GM19023 (cell line): Measurements from ENCODE around the gene MAP6D1.
A peak's percentile ranks its signal among the peaks of the same experiment; 100 is the strongest.

Experiments
- ATAC-seq: cut with Tn5 transposase; IDR thresholded peaks from one replicate; pipeline ENCODE4 v1.9.1; 2021; ENCODE audit warnings: mild to moderate bottlenecking, moderate library complexity; ENCODE audit not compliant: unreplicated experiment

Gene MAP6D1

DNA sequence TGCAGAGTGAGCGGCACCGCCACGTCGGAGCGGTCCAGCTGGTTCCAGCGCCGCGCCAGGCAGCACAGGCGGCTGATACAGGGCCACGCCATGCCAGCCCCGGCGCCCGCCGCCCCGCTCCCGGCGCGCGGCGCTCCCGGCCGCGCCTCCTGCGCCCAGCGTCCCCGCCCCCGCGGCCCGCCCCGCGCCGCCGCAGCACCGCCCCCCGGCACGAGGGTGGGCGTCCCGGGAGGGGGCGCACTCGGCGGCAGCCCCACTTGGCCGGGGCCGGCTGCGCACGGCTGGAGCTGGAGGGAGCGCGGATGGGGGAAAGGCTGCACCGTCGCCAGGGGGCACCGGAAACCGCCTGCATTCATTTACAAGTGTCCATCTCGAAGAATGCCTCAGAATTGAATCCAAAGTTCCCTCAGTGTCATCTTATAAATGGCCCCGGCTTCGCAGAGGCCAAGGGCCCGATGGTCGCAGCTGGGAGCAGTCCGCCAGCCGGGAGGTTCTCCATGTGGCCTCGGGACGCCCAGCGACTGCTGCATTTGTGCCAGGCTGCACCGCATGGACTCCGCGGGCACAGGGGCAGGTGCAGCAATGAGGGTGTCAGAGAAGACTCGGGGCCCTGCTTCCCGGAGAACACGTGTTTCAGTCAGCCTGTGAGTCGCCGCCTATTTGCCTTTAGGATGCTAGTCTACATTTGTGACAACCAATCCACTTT is at the start of gene MAP6D1:
TSS of gene MAP6D1 (minus strand) at position 122 of the 706 bp plus-strand sequence. CDS start at position 92, 30 bp downstream.
- ATAC-seq = peak; percentile 42

DNA sequence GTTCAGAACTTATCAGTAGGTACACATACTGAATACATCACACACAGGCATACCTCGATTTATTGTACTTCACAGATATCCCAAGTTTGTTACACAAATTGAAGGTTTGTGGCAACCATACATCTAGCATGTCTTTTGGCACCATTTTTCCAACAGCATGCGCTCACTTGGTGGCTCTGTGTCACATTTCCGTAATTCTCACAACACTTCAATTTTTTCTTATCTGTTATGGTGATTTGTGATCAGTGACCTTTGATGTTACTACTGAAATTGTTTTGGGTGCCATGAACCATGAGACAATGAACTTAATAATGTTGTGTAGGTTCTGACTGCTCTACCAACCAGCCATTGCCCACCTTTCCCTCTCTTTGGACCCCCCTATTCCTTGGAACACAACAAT is 48.5 kb upstream of the MAP6D1 start:
- no peak for ATAC-seq

DNA sequence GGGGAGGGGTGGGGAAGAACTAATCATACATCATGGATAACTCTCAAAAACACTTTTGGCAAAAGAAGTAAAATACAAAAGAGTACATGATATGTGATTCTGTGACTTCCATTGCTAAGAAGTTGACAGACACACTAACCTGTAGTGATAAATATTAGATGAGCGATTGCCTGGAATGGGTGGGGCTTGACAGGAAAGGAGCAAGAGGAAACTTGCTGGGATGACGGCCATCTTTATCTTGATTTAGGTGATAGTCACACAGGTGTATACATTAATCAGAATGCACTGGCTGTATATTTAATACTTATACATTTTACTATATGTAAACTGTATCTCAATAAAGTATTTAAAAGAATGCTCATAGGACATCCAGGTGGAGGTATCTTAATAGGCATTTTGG is 46.2 kb upstream of the MAP6D1 start:
- ATAC-seq = no peak

DNA sequence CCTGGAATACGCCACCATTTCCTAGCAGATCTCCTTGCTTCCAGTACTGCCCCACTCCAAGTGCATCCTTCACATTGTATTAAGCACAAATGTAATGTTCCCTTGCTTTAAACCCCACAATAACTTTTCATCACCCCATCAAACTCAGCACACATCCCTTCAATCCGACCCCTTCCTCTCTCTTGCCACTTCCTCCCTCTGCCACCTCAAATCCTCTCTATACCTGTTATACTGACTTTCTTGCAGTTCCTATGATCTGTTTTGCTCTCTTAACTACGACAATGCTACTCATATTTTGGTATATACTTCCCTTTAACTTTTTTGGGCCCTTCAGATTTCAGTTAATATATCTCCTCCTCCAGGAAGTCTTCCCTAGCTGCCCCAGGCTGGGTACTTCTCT is 45.2 kb upstream of the MAP6D1 start:
- no peak for ATAC-seq

DNA sequence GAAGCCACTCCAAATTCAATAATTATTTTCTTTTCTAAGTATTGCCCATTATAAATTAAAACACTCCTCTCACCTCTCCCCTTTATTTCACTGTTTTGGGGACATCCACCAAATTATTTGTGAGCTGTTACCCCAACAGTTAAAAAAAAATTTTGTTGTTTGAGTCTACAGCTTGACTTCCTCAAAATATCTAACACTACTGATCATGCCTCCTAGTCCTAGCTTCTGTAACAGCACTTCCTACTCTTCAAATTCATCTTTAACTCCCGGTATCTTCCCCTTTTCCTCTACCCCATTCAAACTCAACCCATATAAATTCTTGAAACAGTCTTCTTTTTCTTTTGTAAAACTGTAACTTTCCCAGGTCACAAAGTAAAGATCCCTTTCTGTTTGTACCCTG is 43.4 kb upstream of the MAP6D1 start:
- ATAC-seq = no peak

DNA sequence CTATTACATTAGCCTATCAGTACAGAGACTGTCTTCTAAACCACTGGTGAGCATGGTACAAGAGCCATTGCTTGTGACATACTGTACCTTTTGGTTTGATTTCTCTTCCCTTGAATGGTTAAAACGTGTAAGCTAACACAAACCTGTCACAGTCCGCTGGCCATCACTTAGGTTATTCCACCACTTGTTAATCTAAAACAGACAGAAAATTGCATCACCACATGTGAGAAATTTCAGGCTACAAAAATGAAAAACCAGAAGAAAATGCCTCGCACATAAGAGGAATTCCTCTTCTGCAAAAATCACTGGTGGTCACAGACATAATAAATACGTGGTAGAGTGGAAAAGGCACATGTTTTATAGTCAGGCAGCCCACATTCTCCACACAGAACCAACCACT is 37.2 kb upstream of the MAP6D1 start:
- no peak for ATAC-seq

DNA sequence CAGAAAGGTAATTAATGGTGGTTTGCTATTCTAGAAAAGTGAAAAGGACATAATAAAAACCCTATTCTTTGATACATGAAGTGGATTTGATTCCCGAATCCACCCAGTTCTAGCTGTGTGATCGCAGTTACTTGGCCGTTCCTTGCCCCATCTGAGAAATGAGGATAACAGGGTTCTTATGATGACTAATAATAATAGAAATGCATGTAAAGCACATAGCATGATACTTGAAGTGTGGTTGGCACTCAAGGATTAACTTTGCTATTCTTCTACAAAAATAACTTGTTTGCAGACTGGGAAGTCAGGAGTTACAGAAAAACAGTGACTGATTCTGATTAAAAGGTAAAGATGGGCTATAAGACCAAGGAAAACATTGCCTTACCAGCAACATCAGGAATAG is 32.5 kb upstream of the MAP6D1 start:
- ATAC-seq = no peak

DNA sequence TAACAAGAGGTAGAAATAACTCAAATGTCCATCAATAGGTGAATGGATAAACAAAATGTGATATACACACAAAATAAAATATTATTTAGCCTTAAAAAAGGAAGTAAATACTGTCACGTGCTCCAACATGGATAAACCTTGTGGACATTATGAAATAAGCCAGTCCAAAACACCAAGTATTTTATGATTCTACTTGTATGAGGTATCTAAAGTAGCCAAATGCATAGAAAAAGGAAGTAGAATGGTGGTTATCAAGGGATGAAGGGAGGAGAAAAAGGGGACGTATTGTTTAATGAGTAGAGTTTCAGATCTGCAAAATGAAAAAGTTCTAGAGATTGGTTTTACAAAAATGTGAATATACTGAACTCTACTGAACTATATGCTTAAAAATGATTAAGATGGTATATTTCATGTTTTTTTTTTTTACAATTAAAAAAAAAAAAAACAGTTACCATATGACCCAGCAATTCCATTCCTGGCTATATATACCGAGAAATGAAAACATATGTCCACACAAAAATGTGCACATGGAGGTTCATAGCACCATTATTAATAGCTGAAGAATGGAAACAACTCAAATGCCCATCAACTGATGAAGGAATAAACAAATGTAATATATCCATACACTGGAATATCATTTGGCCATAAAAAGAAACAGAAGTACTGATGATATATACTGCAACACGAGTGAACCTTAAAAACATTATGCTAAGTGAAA is 29.1 kb upstream of the MAP6D1 start:
- no peak for ATAC-seq

DNA sequence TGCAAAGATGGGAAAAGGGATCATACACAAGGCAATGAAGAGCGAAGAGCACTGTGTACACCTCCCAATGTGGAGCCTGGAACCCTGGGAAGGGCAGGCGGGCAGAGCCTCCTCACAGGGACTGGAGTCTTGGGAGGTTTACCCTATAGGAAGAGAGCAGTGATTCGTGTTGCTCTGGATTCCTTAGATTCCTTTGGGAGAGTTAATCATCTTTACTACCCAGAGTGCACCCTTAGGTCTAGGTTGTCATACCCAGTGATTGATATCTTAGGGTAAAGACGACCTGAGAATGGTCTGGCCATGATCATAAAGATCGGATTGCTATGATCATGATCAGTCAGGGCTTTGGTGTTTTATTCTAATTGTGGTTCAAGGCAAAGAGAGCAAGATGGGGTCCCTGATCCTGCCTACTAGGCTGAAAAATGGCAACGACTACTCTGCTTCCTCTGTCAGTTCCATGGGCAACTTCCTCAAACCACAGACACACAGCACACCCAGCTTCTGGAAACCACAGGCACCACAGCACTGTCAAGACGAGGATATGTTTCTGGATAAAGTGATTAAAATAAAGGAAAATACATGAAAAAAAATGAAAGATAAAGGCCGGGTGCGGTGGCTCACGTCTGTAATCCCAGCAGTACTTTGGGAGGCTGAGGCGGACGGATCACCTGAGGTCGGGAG is 20.4 kb upstream of the MAP6D1 start:
- ATAC-seq = no peak

DNA sequence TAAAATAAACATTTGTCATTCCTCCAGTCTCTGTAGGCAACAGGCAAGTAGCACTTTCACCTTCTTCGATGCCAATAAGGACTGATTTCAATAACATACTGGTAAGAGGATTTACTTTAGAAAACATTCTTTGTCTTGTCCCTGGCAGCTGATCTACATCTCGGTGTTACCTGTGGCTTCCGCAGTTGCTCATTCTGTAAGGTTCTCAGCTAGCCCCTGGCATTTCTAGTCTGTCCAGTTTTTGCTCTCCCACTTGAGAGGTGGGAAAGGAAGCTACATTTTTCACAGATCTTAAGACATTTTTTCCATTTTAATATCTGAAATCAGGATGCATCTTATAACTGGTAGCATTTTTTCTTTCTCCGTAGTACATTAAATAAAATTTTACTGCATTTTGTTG is 19.7 kb upstream of the MAP6D1 start:
- no peak for ATAC-seq

DNA sequence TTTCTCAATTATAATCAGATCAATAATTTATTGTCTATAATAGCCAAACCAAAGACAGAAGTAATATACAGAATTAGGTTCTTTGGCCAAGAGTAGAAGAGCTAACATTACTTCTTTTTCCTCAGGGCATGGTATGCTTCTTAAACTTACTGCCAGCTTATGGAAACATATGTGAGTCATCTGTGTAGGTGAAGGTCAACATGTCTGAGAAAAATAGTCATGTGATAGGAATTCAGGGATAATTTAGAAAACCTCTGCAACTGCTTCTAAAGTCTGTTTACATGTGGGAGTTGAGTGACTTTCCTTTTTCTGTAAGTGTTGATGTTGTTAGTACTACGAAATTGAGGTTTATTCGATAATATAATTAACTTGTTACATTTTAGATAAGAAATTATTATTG is 19.2 kb upstream of the MAP6D1 start:
- no peak for ATAC-seq

DNA sequence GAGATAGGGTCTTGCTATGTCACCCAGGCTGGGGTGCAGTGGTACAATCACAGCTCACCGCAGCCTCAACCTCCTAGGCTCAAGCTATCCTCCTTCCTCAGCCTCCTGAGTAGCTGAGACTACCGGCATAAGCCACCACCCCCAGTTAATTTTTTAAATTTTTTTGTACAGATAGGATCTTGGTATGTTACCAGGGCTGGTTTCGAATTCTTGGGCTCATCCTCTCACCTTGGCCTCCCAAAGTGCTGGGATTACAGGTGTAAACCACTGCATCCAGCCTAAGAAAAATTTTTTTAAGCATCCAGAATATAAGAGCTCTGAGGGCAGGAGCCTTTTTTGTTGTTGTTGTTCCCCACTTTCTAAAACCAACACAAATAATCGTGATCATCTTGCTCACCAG is 14.4 kb upstream of the MAP6D1 start:
- no peak for ATAC-seq

DNA sequence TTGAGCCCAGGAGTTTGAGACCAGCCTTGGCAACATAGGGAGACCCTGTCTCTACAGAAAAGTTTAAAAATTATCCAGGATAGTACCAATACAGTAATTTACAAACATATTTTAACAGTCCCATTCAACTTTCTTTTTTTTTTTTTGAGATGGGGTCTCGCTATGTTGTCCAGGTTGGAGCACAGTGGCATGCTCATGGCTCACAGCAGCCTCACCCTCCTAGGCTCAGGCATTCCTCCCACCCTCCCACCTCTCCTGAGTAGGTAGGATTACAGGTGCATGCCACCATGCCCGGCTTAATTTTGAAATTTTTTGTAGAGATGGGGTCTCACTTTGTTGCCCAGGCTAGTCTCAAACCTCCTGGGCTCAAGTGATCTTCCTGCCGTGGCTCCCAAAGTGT is 12.5 kb upstream of the MAP6D1 start:
- no peak for ATAC-seq

DNA sequence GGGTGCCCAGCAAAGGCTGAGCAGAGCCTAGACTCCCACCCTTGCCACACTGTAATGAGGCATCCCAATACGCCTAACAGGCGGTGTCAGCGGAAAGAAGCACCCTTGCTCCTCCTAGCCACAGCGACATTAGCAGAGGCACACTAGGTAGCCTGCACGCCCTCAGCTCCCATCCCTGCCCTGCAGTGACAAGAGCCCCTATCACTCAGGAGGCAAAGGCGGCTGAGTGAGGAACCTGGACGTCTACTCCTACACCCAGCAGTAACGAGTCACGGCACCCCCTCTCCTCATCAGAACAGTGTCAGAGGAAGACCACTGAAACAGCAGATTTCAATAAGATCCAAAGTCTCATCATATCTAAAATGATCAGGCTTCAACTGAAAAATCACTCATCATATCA is 12.0 kb upstream of the MAP6D1 start:
- no peak for ATAC-seq

DNA sequence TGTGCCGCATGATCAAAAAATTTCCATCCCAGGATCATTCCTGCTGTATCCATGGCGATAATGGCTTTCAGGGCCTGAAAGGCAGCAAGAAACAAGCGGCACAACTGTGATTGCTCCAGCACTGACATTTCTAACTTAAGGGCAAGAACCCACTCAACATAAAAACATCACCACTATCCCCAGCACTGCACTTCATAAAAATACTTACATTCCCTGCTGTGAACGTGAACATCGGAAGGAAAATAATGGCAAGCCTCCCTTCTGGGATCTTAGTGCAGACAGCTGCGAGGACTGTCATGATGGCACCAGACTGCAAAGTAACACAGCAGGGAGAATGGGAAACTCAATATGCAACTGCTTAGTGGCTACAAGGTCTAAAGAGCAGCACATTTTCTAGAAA is 8.1 kb upstream of the MAP6D1 start:
- no peak for ATAC-seq

DNA sequence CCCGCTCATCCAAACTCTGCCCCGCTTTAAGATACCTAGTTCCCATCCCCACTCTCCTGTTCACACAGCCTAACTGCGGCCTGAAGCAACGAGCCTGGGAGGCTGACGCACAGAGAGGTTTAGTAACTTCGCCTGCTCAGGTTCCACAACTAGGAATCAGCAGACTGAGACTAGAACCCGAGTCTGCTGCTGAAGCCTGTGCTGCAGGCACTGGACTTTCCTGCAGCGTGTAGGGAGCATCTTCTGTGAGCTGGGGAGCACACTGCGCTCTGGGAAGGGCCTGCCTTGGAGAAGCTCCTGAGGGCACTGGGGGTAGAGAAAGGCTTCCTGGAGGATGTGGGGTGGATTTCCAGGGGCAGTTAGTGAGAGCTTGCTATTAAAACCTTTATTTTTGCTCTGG is 4.8 kb upstream of the MAP6D1 start:
- no peak for ATAC-seq

DNA sequence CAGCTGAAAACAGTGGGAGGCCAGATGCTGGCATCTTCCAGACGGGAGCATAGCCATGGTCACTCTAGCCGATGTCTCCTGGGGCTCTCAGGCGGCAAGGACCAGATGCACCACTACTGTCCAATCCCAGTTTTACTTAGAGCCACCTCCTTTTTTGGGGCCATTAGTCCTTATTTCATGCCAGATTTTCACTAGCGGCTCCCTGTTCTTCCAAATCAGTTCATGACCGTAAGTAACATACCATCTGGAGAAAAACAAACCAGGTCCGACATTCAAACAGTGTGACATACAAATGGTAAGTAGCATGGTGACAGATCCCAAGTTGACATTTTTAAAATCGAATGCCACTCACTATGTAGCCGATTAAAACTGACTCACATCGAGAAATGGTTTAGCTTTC is 4.1 kb upstream of the MAP6D1 start:
- no peak for ATAC-seq

DNA sequence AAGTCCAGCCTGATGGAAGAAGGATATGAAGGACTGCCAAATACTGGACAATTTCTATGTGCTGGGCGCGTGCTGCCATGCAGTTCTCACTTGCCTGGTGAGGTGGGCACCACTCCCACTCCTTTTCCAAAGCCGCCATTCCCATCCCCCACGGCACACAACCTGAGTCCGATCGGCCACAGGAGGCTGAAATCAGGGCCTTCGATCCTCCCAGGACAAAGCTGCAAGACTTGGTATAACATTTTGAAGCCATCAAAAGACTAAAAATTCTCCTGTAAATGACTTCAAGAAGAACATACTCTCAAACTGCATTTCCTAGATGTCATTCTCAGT is 3.1 kb upstream of the MAP6D1 start:
- ATAC-seq = no peak

DNA sequence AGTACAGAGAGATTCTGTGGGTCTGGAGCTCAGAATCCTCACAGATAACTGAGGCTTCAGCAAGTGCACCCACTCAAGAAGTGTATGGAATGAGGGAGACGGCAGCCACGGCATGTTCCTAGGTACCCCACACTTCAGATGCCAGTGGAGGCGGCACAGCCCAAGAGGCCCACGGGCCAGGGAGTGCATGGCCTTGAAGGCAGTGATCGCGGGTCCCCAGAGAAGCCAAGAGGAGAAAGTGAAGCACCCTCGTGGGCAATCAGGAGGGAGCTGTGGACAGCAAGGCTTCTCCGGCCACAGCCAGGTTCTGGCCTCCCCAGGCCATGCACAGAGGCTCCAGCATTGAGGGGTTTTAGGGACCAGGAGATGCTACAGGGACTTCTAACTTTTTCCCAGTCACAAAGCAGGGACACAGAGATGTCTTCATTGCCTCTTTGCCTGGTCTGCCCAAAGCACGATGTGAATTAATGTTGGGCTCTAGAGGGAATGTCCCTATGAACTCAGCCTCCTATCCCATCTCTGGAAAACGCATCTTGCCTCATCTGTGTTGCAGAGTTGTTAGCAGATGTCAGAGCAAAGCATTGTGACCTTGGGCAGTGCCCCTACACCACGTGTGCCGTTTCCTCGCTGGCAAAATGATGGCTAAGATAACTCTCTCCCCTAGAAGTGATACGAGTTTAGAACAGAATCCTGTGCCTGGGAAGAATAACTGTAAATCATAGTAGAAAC is 2.6 kb upstream of the MAP6D1 start:
- ATAC-seq = no peak

DNA sequence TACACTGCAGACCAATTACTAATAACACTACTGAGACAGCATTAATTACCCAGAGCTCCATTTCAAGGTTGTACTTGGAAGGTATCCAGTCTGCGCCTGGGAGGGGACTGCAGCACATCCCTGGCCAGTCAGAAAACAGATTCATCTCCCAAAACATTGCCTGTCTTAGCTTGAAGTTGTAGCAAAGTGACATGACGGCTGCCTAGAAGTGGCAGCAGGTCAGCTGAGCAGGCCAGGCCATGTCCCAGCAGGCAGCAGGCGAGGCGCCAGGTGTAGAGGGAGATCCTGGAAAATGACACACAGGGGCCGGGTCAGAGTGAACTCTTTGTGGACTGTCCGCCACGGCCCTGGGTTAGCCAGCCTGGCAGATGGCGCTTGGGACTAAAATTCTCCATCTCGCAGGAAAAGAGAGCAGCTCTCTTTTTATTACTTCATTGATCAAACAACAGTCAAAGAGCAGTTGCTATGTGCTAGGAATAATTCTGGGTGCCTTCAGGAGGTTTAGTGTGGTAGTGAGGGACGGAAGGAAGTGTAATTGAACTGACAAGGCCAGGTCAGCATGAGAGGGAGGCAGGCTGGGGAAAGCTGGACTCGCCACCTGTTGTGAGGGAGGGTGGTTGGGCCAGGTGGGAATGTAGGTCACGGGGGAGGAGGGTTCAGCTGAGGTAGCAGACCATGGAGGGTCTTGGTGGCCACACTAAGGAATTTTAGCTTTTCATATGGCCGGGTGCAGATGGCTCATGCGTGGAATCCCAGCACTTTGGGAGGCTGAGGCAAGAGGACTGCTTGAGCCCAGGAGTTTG is 1.3 kb upstream of the MAP6D1 start:
- ATAC-seq = no peak
